ENCODE measurements around the gene GDI1.

DNA sequence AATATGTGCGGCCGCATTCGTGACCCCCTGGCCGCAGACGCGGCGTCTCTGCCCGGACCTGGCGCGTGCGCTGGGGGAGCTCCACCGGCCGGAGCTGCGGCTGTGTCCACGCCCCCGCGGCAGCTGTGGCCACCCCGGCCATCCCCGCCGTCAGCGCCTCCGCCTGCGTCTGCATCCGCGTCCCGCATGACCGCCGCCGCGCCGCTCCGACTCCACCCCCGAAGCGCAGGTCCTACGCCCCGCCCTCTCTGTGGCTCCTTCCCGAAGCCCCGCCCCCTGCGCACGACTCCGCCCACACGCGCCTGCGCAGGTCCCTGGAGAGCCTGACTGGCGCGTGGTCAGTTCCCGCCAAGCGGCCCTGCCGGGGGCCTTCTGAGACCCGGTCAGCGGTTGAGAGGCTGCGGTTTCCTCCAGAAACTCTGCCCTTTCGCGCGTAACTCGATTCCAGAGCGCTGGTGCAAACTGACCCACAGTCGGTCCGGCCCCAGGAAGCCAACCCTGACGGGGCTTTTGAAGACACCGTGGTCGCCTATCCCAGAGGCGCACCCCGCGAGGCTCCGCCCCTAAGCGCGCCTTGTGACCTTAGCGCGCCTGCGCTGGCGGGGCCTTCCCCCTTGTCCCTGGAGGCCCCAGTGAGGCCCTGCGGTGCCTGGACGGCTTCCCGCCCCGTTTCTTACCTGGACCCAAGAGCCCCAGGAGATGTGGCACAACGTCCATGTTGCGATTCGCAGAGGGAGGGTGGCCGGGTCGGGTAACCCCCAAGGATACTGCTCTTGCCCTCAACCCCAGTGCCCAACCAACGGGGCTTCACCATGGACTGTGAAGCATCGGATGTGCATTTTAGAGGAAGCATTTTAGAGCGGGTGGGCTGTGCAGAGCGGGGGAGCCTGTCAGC, 42.0 kb downstream of the GDI1 start, which contains the start of gene LAGE3:
- TF ChIP-seq, protein P1, sequence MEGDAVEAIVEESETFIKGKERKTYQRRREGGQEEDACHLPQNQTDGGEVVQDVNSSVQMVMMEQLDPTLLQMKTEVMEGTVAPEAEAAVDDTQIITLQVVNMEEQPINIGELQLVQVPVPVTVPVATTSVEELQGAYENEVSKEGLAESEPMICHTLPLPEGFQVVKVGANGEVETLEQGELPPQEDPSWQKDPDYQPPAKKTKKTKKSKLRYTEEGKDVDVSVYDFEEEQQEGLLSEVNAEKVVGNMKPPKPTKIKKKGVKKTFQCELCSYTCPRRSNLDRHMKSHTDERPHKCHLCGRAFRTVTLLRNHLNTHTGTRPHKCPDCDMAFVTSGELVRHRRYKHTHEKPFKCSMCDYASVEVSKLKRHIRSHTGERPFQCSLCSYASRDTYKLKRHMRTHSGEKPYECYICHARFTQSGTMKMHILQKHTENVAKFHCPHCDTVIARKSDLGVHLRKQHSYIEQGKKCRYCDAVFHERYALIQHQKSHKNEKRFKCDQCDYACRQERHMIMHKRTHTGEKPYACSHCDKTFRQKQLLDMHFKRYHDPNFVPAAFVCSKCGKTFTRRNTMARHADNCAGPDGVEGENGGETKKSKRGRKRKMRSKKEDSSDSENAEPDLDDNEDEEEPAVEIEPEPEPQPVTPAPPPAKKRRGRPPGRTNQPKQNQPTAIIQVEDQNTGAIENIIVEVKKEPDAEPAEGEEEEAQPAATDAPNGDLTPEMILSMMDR (IDR thresholded peaks at IDR 0.05): no peak
- TF ChIP-seq POLR2A (IDR thresholded peaks at IDR 0.05): peak in 1 of 2 donors; percentile 86

All from adrenal gland (tissue), 5 donors.